Transverse colon (tissue), 4 donors: ENCODE data around the gene PADI6.

Experiments used
- EP300 ChIP-seq: sonication (generic); formaldehyde crosslinking; IDR thresholded peaks from one replicate; pipeline ENCODE4 v1.6.1; 2017; ENCODE audit warnings: antibody characterized with exemption, low read depth
- POLR2A ChIP-seq: fragments of 450-650 bp; IDR thresholded peaks from one replicate; pipeline ENCODE4 v1.6.1; 2016; ENCODE audit warnings: antibody characterized with exemption, mild to moderate bottlenecking, moderate library complexity
- POLR2AphosphoS5 ChIP-seq, 3 donors: sonication (generic); formaldehyde crosslinking; IDR thresholded peaks; one replicate each; pipeline ENCODE4 v1.6.1; 2016; ENCODE audit warnings: antibody characterized with exemption in 3 of 3
- TF ChIP-seq, protein P1 (sequence below), 5 experiments: fragments of 200-600 bp in 3 of 5; fragments of 450-650 bp in 2 of 5; sonication (generic) in 3 of 5; IDR thresholded peaks; 1 replicate in 2 of 5; 2 replicates in 3 of 5; pipeline ENCODE4 v1.5.1; 2016 to 2017; ENCODE audit warnings: antibody characterized with exemption in 5 of 5, inconsistent platforms in 3 of 5, mild to moderate bottlenecking in 2 of 5, moderate library complexity in 1 of 5

DNA sequence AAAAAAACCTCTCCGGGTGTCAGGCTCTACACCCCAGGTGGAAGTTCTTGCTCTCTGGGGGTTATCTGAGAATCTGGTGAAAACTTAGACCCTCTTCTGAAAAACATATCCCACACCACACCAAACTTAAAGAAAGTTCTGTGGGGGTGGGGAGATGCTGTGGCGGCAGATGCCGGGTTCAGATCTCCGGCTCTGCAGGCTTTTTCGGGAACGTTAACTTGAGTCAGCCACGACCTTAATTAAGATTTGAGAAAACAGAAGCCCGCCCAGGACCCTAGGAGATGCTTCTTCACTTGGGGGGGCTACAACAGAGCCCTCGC lies 65.2 kb downstream of the PADI6 start:
- TF ChIP-seq POLR2A (no peak), EP300 (no peak), POLR2AphosphoS5 (IDR thresholded peaks at IDR 0.05) (no peak)
- TF ChIP-seq, protein P1, sequence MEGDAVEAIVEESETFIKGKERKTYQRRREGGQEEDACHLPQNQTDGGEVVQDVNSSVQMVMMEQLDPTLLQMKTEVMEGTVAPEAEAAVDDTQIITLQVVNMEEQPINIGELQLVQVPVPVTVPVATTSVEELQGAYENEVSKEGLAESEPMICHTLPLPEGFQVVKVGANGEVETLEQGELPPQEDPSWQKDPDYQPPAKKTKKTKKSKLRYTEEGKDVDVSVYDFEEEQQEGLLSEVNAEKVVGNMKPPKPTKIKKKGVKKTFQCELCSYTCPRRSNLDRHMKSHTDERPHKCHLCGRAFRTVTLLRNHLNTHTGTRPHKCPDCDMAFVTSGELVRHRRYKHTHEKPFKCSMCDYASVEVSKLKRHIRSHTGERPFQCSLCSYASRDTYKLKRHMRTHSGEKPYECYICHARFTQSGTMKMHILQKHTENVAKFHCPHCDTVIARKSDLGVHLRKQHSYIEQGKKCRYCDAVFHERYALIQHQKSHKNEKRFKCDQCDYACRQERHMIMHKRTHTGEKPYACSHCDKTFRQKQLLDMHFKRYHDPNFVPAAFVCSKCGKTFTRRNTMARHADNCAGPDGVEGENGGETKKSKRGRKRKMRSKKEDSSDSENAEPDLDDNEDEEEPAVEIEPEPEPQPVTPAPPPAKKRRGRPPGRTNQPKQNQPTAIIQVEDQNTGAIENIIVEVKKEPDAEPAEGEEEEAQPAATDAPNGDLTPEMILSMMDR (IDR thresholded peaks at IDR 0.05): no peak
